ENCODE results near the gene RBM6. TPM values are rescaled to one million over a fixed set of nuclear protein-coding genes. Genes with fewer than 3 reads are reported as not detected.

Gene RBM6
- total RNA-seq, 1 experiment from 2014 or later: 118 TPM

- TF ChIP-seq ARID4B (CRISPR knock-in tag; IDR thresholded peaks at IDR 0.05; ENCODE audit: borderline replicate concordance) (no peak), FOXJ3 (CRISPR knock-in tag; IDR thresholded peaks at IDR 0.05; ENCODE audit: borderline replicate concordance) (no peak)
Observed at GRCh38 chr3:50050361-50050760, 110.4 kb downstream of the RBM6 start (continued).

GRCh38 chr3:50057756-50058155 lies 117.8 kb downstream of the RBM6 start:
- ATAC-seq: no peak
- no peak for DNase-seq (ENCODE audit: low spot score)
- no peaks in the 10 kb centered on the region for H3K4me1 Mint-ChIP-seq
- ChIA-PET POLR2A (no interaction called here), CTCF (no interaction called here)
- H3K9me3 Mint-ChIP-seq: peaks cover 9% of the 10 kb centered on the region
- no peak overlapping the region for H3K4me3 Mint-ChIP-seq
- no peak overlapping the region for H3K27ac Mint-ChIP-seq
- no peaks in the 10 kb centered on the region for H3K27me3 Mint-ChIP-seq (ENCODE audit: low read depth)
- H3K36me3 Mint-ChIP-seq: peaks cover 69% of the 10 kb centered on the region
- TF ChIP-seq TCF7 (CRISPR knock-in tag; IDR thresholded peaks at IDR 0.05; ENCODE audit: low read depth): no peak
- no peak for TF ChIP-seq MLX (CRISPR knock-in tag; IDR thresholded peaks at IDR 0.05)
- no peak for TF ChIP-seq OVOL2 (CRISPR knock-in tag; IDR thresholded peaks at IDR 0.05; ENCODE audit: borderline replicate concordance)
- TF ChIP-seq ELF4 (CRISPR knock-in tag; IDR thresholded peaks at IDR 0.05; ENCODE audit: low read depth): no peak
- TF ChIP-seq ATF3 (CRISPR knock-in tag; conservative IDR thresholded peaks at IDR 0.05): no peak
- no peak for TF ChIP-seq TEAD4 (CRISPR knock-in tag; IDR thresholded peaks at IDR 0.05)
- no peak for TF ChIP-seq JAZF1 (CRISPR knock-in tag; IDR thresholded peaks at IDR 0.05)
- TF ChIP-seq CREB1 (CRISPR knock-in tag; IDR thresholded peaks at IDR 0.05): no peak
- no peak for TF ChIP-seq TP53 (CRISPR knock-in tag; IDR thresholded peaks at IDR 0.05)
- TF ChIP-seq FOXK1 (CRISPR knock-in tag; IDR thresholded peaks at IDR 0.05): no peak
- TF ChIP-seq NFATC4 (CRISPR knock-in tag; IDR thresholded peaks at IDR 0.05): no peak
- no peak for TF ChIP-seq CREM (CRISPR knock-in tag; IDR thresholded peaks at IDR 0.05)
- no peak for TF ChIP-seq IRF1 (CRISPR knock-in tag; IDR thresholded peaks at IDR 0.05)
- no peak for TF ChIP-seq IRF2 (CRISPR knock-in tag; IDR thresholded peaks at IDR 0.05; ENCODE audit: borderline replicate concordance, low read depth)

- H3K27me3 Mint-ChIP-seq (ENCODE audit: low read depth): no peaks in the 10 kb centered on the region
- peaks cover 82% of the 10 kb centered on the region for H3K36me3 Mint-ChIP-seq
- CTCF ChIA-PET: interaction anchor here (0.5 to 0.7 kb wide), 2 partner anchors 14 to 229 kb away, joined by 3 to 4 read pairs; no protein-coding TSS in a partner anchor
- H3K9me3 Mint-ChIP-seq: no peaks in the 10 kb centered on the region
- no peak for ATAC-seq
- POLR2A ChIA-PET: no interaction called here
- DNase-seq (ENCODE audit: low spot score): no peak
- H3K27ac Mint-ChIP-seq: no peak overlapping the region
- no peak overlapping the region for H3K4me3 Mint-ChIP-seq
- H3K4me1 Mint-ChIP-seq: no peaks in the 10 kb centered on the region
- TF ChIP-seq MAX (CRISPR knock-in tag; IDR thresholded peaks at IDR 0.05) (no peak), JUN (CRISPR knock-in tag; IDR thresholded peaks at IDR 0.05) (no peak), ATF3 (CRISPR knock-in tag; conservative IDR thresholded peaks at IDR 0.05) (no peak), OVOL2 (CRISPR knock-in tag; IDR thresholded peaks at IDR 0.05; ENCODE audit: borderline replicate concordance) (no peak), ZNF423 (CRISPR knock-in tag; IDR thresholded peaks at IDR 0.05) (no peak), CBFB (CRISPR knock-in tag; IDR thresholded peaks at IDR 0.05; ENCODE audit: low read depth) (no peak), GTF2I (CRISPR knock-in tag; conservative IDR thresholded peaks at IDR 0.05) (no peak), ETV6 (CRISPR knock-in tag; IDR thresholded peaks at IDR 0.05) (no peak), HMGXB4 (CRISPR knock-in tag; IDR thresholded peaks at IDR 0.05) (no peak), RELA (CRISPR knock-in tag; IDR thresholded peaks at IDR 0.05; ENCODE audit: borderline replicate concordance) (no peak)
Observed at GRCh38 chr3:50068134-50068533, 128.2 kb downstream of the RBM6 start.
